Chondrocyte (in vitro differentiated cells): ENCODE data around the gene NBEA. TPM values are rescaled to one million over a fixed set of nuclear protein-coding genes. Genes with fewer than 3 reads are reported as not detected.

Experiments
- DNase-seq: peaks from one replicate; pipeline ENCODE4 v3.0.0; 2021; ENCODE audit warnings: mixed read lengths, low spot score
- H3K27ac Mint-ChIP-seq: one replicate; pipeline ENCODE4 v1.8.0; 2021; ENCODE audit warnings: mild to moderate bottlenecking, moderate library complexity, mixed read lengths; ENCODE audit not compliant: unreplicated experiment
- H3K27me3 Mint-ChIP-seq: 2 replicates; pipeline ENCODE4 v1.8.0; 2021; ENCODE audit warnings: low read depth, mixed read lengths
- H3K36me3 Mint-ChIP-seq: 2 replicates; pipeline ENCODE4 v1.8.0; 2021; ENCODE audit warnings: low read depth, mixed read lengths
- H3K4me1 Mint-ChIP-seq: 2 replicates; pipeline ENCODE4 v1.8.0; 2021; ENCODE audit warnings: low read depth, mild to moderate bottlenecking, mixed read lengths
- H3K4me3 Mint-ChIP-seq: one replicate; pipeline ENCODE4 v1.8.0; 2021; ENCODE audit warnings: mild to moderate bottlenecking, moderate library complexity, mixed read lengths; ENCODE audit not compliant: unreplicated experiment
- H3K9me3 Mint-ChIP-seq: 2 replicates; pipeline ENCODE4 v1.8.0; 2021; ENCODE audit warnings: low read depth, mixed read lengths
- CTCF ChIP-seq: fragments of 200-600 bp; sonication (generic); IDR thresholded peaks from 2 replicates; pipeline ENCODE4 v1.5.0; 2021; ENCODE audit warnings: antibody characterized with exemption, mild to moderate bottlenecking, moderate library complexity
- total RNA-seq: library from RNA; stranded (reverse); gene quantifications from 3 replicates; pipeline ENCODE4 v1.2.1, GENCODE V29; 2021

NBEA gene
- total RNA-seq, 1 donor from 2014 or later = 4.9 TPM

GRCh38 chr13:35164324-35164932 lies 222.4 kb downstream of the NBEA start:
- no peak for DNase-seq
- TF ChIP-seq CTCF = peak; percentile 93
- Mint-ChIP-seq H3K27me3 (no peaks in the 10 kb centered on the region), H3K27ac (no peak overlapping the region), H3K9me3 (no peaks in the 10 kb centered on the region), H3K36me3 (no peaks in the 10 kb centered on the region), H3K4me1 (no peaks in the 10 kb centered on the region), H3K4me3 (no peak overlapping the region)

- DNase-seq = no peak
- H3K9me3 Mint-ChIP-seq = no peaks in the 10 kb centered on the region
- no peaks in the 10 kb centered on the region for H3K27me3 Mint-ChIP-seq
- no peak overlapping the region for H3K27ac Mint-ChIP-seq
- H3K4me1 Mint-ChIP-seq = no peaks in the 10 kb centered on the region
- TF ChIP-seq CTCF = no peak
- no peak overlapping the region for H3K4me3 Mint-ChIP-seq
- no peaks in the 10 kb centered on the region for H3K36me3 Mint-ChIP-seq
Measured at GRCh38 chr13:35165205-35165604, 223.1 kb downstream of the NBEA start.

GRCh38 chr13:35179494-35179893 lies 237.4 kb downstream of the NBEA start:
- Mint-ChIP-seq H3K4me1 (peaks cover 6% of the 10 kb centered on the region), H3K27ac (no peak overlapping the region), H3K4me3 (no peak overlapping the region), H3K9me3 (no peaks in the 10 kb centered on the region), H3K27me3 (no peaks in the 10 kb centered on the region), H3K36me3 (no peaks in the 10 kb centered on the region)
- no peak for DNase-seq
- TF ChIP-seq CTCF = no peak

- peaks cover 6% of the 10 kb centered on the region for H3K4me1 Mint-ChIP-seq
- H3K9me3 Mint-ChIP-seq = no peaks in the 10 kb centered on the region
Measured at GRCh38 chr13:35179920-35180663, 238.0 kb downstream of the NBEA start.

GRCh38 chr13:35190241-35190640 lies 248.2 kb downstream of the NBEA start:
- TF ChIP-seq CTCF = no peak
- Mint-ChIP-seq H3K9me3 (peaks cover 12% of the 10 kb centered on the region), H3K36me3 (peaks cover 3% of the 10 kb centered on the region), H3K27me3 (no peaks in the 10 kb centered on the region), H3K4me1 (no peaks in the 10 kb centered on the region), H3K4me3 (no peak overlapping the region), H3K27ac (no peak overlapping the region)
- DNase-seq = no peak

More at GRCh38 chr13:35179920-35180663, 238.0 kb downstream of the NBEA start:
- Mint-ChIP-seq H3K36me3 (no peaks in the 10 kb centered on the region), H3K27me3 (no peaks in the 10 kb centered on the region), H3K4me3 (no peak overlapping the region), H3K27ac (no peak overlapping the region)
- no peak for TF ChIP-seq CTCF
- no peak for DNase-seq
